Stimulated activated CD4-positive, alpha-beta T cell treated with anti-CD3 and anti-CD28 coated beads, TNF-alpha, amount 100 ng/mL, for 1 hour (primary cell): ENCODE results near the gene CRY2.

ENCODE experiments used
- DNase-seq, 3 donors: peaks; one replicate each; pipeline ENCODE4 v3.0.0-alpha.2; 2020; ENCODE audit warnings: low read depth in 3 of 3, low spot score in 1 of 3

The CRY2 gene

GRCh38 chr11:45877221-45877620 is 29.9 kb downstream of the CRY2 start:
- DNase-seq, result no peak

DNA sequence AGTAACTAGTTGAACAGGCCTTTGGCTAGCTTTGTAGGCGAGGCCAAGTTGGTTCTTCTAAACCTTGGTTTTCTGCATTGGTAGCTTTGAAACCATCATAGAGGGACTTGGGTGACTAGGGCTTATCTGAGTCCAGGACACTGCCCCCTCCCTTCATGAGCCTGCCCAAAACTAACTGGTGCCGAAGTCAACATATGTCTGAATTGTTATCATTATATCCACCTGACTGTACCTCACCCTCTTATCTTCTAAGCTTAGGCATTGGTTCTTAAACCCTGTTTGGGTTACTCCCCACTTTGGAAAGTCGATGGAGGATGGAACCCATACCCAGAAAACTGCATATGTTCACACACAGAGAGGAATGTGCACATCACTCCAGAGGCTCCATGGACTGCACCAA is 30.6 kb downstream of the CRY2 start:
- DNase-seq, result no peak

- no peak for DNase-seq
Observed at GRCh38 chr11:45879803-45880686, 32.8 kb downstream of the CRY2 start.

GRCh38 chr11:45880772-45881570 is 33.7 kb downstream of the CRY2 start:
- DNase-seq, result no peak

DNA sequence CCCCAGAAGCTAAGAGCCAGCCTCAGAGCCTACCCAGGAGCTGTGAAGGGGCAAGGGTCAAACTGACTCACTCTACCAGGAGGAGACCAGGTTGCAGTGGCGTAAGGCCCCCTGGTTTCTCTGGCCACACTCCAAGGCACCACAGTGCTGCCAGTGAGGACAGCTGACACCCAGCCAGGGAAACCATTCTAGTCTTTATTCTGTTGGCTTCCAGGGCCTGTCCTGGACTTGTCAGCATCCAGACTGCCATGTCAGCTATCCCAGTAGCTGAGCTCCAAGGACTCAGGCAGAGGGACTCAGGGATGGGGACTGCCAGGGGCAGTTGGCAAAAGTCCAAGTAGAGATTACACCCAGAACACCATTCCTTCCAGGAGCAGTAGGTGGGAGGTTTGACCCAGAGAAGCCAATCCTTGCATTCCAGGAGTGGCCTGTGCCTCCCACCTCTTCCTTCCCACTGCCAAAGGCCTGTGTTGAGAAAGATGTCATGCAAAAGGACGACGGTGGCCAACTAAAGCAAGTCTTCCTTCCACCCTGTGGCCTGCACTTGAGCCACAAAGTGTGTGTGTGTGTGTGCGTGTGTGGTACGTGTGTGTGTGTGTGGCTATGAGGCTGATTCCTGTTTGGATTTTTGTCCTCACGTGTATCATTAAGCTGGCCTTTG is 34.6 kb downstream of the CRY2 start:
- DNase-seq, result no peak

GRCh38 chr11:45884596-45885185 is 37.4 kb downstream of the CRY2 start:
- DNase-seq, result no peak

DNA sequence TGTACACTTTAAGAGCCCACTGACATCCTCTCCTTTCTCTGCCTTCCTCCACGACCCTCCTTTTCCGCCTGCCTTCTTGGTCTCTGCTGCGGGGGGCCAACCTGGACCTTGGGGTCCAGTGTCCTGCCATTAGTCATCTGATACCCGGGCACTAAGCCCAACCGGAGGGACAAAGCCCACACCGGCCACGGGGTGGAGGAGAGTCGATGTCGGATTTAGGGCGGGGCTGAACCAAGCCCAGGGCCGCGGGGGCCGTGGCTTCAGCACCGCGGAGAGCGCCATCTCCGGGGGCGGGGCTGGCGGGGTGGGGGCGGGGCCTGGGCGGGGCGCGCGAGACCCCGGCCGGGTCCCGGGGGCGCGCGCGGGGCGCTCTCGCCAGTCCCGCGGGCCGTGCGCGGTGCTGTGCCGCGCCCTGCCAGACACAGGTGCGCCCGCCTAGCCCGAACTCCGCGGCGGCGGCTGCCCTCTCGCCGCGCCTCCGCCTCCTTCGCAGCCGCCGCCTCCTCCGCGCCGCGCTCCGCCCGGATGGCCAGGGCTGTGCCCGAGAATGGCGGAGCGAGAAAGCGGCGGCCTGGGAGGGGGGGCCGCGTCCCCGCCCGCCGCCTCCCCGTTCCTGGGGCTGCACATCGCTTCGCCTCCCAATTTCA is 38.1 kb downstream of the CRY2 start, which contains the start of gene MAPK8IP1:
Gene MAPK8IP1 (plus strand): TSS at position 378 of the 647 bp plus-strand sequence. CDS start 170 bp downstream, at position 548.
- DNase-seq, result peak in 2 of 3 donors; percentile 27 to 47

GRCh38 chr11:45885921-45886721 is 38.8 kb downstream of the CRY2 start:
- no peak for DNase-seq

DNA sequence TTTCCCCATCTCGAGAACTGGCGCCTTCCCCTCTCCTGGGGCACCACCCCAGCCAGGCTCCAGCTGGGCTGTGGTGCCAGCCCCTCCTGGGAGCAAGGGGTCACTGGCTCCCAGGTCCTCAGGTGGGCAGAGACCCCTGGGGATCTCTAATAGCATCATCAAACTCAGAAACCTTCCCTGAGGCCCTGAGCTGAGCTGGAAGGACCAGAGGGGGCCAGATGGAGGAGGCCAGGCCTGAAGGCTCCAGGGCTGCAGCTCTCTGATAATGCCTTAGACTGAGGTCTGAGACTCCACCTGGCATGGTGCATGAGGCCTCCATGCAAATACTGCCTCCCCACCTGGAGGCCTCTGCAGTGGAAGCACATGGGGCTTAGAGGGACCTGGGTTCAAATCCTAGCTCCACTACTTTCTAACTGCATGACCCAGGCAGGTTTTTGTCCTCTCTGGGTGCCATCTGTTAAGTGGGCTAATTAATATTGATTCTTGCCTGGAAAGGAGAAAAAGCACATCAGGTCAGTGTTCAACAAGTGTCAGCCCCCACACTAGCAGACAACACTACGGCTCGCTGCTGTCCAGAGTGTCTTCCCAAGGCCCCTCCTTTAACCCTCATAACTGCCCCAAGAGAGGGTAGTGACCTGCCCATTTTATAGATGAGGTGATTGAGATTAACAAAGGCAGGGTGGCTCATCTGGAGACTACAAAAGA is 39.7 kb downstream of the CRY2 start:
- DNase-seq, result no peak

- no peak for DNase-seq
Observed at GRCh38 chr11:45887587-45887986, 40.3 kb downstream of the CRY2 start.

GRCh38 chr11:45889555-45889954 is 42.3 kb downstream of the CRY2 start:
- no peak for DNase-seq

GRCh38 chr11:45889966-45890365 is 42.7 kb downstream of the CRY2 start:
- no peak for DNase-seq

- DNase-seq, result no peak
Observed at GRCh38 chr11:45890886-45891550, 43.7 kb downstream of the CRY2 start.

- DNase-seq, result no peak
Observed at GRCh38 chr11:45892856-45893255, 45.6 kb downstream of the CRY2 start.

DNA sequence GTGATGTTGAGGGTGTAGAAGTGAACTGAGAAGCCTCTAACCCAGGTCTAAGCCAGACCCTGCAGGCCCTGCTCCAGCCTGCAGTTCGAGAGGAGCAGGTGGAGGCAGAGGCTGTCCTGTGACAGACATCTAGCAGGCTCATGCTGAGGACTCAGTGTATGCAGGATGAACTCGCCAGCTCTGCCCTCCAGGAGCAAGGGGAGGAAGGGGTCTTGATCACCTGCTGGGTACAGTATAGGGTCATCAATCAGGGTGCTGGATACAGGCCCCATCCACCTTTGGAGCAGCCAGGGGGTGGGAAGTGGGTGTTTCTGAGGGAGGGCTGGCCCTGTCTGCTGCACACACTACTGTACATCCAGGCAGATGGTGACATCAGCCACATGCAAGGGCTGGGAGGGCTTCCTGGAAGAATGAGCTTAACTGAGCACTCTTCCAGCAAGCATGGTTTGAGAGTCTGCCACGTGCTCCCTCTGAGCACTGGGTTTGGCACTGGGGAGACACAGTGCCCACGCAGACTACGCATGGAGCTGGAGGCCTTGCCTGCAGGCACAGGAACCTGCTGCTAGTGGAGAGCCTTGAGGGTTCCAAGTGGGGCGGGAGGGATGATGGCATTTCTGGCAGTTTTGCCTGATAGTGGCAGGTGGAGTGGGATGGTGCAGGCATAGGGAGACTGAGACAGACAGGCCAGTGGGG is 47.4 kb downstream of the CRY2 start:
- no peak for DNase-seq

DNA sequence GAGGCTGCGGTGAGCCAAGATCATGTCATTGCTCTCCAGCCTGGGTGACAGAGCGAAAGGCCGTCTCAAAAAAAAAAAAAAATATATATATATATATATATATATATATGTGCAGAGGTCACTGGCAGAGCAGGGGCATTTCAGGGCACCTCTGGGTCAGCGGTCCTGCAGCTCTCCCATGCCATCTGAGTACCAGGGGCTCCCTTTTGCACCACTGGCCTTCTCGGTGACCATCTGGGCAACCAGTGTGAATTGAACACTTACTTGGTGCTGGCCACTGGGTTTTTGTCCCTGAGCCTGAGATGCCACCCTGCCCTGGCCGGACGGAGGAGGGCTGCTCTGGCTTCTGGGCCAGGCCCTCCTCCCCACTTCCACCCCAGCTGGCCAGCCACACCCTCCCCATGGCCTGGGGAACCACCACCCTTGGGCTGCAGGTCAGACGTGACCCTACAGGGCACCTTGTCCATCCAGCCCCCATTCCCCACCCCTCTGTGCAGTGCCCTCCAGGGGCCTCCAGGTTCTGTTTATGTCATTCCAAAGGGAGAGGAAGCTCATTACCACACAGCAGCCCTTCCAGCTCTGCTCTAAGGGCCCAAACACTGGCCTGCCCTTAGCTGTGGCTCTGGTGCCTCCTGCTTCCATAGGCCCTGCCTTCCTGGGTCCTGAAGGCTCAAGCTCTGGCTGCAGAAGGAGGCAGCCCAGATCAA is 48.4 kb downstream of the CRY2 start:
- DNase-seq, result no peak

DNA sequence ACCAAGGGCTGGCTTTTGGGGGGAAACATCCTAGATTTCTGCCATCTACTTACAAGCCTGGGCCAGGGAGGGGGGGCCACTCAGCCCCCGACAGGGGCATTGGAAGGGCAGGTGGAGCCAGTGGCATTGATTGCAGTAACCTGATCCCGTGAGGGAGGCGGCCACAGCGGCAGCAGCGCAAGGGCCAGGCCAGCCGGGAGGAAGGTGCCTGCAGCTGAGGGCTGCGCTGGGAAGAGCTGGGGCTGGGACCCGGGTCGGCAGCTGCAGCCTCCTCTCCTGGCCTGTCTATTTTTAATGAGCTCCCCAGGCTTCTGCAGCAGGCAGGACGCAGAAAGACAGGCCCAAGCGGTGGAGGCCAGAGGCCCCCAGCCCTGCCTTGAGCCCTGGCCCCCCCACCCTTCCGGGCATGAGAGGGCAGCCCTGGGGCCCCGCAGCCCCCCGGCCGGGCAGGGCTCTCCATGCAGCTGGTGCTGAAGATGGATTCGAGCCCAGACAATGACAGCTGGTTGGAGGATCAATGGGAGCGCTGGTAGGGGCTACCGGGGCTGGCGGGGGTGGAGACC is 49.2 kb downstream of the CRY2 start:
- no peak for DNase-seq
